HG02610 (cell line): ENCODE data around the gene ERC2.
"Not testable (repeated sequence)": the region's sequence is repeated elsewhere in the genome, so short reads cannot be mapped to it uniquely, and the experiment has no call there.

Source experiments
- ATAC-seq: cut with Tn5 transposase; IDR thresholded peaks from one replicate; pipeline ENCODE4 v1.9.1; 2021; ENCODE audit warnings: mild to moderate bottlenecking, moderate library complexity; ENCODE audit not compliant: unreplicated experiment

ERC2 gene

DNA sequence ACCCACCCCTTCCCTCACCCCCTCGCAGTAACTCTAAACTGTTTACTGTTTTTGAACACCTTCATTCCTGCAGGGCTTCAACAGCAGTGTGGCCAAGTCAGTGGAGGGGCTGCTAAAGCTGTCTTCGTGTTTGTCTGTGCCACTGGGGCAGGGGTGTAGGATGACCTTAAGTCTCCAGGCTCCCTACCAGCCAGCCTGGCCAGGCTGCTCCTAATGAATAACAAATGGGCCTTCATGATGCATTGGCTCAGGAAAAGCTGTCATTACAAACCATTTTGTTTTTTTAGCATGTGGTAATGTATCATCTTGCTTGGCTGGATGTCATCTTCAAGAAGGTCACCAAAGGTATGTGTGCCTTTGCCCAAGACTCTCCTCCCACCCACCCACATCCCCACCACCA lies 609.0 kb downstream of the ERC2 start:
- no peak for ATAC-seq

- ATAC-seq, result no peak
Measured at GRCh38 chr3:55858727-55859126, 609.5 kb downstream of the ERC2 start.

- no peak for ATAC-seq
Measured at GRCh38 chr3:55858302-55858701, 610.0 kb downstream of the ERC2 start.

DNA sequence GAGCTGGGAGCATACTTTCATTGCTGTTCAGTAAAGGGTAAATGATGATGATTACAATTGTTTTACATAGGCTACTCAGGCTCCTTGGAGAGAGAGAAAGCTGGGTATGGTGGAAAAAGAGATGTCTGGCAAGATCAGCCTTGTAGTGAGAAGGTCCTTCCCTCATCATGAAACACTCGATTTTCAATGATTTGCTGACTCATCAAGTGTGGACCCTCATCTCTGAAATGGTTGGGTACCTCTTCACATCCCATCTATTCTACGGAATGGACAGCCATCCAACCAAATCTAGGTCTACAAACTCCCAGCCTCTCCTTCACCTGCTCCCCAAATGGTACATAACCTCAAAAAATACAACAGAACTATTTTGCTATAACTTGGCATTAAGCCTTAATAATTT lies 610.6 kb downstream of the ERC2 start:
- ATAC-seq, result no peak

DNA sequence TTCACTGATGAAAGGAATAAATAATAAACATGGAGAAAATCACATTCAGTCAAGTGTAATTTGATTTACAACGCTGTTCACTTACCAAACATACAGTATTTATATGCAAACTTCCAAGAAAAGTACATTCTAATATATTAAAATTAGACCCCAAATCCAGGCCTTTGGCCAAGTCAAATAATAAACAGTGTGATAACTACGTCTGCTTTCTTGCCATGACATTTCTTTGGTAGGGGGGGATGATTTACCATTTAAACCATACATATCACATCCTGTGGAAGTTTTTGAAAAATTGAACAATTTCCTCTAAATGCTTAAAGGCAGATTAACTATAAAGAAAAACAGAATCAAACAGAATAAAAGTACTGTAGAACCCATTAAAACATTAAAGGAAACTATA lies 613.0 kb downstream of the ERC2 start:
- no peak for ATAC-seq

DNA sequence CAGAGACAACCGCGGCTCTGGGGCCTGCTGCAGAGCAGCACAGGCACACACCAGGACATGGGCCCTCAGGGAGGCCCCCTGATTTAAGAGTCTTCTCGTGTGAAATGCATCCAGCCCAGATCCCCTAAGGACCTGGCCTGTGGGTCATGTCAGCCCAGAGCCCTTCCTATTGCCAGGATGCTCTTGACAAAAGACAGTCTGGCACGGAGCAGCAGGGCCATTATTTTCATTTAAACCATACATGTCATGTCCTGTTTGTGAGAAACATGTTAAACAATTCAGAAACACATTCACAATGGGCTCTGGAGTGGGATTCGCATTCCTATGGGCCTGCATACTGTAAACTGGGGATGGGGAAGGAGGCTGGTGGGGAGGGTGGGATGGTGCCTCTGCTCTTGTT lies 613.8 kb downstream of the ERC2 start:
- ATAC-seq, result no peak

GRCh38 chr3:55852326-55852725 lies 615.9 kb downstream of the ERC2 start:
- no peak for ATAC-seq

DNA sequence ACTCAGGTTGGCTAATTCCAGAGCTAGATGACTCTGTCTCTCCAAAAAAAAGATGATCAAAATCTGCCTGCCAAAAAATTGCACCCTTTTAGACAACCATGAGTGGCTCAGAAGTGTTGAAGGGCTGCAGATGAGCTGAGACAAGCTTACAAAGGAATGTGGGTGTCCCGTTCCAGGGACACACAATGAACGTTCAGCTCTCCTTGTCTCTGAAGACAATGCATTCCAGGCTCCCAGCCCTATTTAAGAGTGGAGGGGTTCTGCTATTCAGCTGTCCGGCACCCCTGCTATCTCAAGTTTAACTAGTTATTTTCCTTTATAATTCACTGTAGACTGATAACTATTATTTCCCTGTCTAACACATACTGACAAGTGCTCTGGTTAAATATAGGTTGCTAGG lies 626.1 kb downstream of the ERC2 start:
- ATAC-seq, result no peak

DNA sequence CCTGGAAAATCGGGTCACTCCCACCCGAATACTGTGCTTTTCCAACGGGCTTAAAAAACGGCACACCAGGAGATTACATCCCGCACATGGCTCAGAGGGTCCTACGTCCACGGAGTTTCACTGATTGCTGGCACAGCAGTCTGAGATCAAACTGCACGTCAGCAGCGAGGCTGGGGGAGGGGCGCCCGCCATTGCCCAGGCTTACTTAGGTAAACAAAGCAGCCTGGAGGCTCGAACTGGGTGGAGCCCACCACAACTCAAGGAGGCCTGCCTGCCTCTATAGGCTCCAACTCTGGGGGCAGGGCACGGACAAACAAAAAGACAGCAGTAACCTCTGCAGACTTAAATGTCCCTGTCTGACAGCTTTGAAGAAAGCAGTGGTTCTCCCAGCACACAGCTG lies 636.4 kb downstream of the ERC2 start:
- not testable (repeated sequence) for ATAC-seq

GRCh38 chr3:55828712-55829111 lies 639.6 kb downstream of the ERC2 start:
- no peak for ATAC-seq

DNA sequence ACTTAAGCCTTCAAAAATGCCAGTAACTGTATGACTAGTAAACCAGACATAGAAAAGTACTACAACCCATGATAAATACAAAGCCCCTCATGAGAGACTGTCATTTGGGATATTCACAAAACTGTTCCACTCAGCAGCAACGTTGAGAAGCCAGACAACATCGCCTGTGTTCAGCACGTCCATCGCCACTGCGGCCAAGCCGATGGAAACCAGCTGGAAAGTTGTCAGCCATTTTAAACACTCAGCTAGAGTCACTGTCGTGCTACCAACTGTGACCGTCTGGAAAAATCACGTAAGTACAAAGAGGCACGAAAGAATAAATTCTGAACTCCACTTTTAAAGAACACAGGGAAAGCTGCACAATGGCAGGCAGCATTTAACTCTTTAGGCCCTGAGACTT lies 640.5 kb downstream of the ERC2 start:
- ATAC-seq, result no peak

DNA sequence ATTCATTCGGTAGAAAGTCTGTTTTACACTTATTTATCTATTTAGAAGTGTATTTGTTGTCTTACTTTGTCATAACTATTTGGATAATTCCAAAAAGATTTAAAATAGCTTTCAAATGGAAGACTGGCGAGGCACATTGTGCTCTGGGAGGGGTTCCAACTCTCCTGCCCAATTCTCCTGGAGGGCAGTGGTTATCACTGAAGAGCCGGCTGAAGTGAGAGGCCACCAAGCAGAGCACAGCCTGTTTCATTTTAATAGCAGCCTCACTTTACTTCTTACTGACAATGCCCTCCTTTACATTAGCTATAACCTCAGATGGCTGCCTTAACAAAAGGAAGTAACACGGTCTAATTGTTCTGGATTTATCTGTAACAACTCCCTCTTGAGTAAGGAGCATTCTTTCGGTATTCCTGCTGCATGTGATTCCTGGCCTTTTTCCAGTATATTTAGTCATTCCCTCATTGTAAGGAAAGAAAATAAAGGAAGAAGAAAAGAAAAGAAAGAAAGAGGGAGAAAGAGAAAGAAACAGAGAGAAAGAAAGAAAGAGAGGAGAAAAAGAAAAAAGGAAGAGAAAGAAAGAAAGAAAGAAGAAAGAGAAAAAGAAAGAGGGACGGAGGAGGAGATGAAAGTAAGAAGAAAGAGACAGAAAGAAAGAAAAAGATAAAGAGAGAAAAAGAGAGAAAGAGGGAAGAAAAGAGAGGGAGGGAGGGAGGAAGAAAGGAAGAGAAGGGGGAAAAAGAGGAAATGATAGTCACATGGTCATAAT lies 641.4 kb downstream of the ERC2 start:
- ATAC-seq, result no peak

- no peak for ATAC-seq
Measured at GRCh38 chr3:55826097-55826496, 642.2 kb downstream of the ERC2 start.

DNA sequence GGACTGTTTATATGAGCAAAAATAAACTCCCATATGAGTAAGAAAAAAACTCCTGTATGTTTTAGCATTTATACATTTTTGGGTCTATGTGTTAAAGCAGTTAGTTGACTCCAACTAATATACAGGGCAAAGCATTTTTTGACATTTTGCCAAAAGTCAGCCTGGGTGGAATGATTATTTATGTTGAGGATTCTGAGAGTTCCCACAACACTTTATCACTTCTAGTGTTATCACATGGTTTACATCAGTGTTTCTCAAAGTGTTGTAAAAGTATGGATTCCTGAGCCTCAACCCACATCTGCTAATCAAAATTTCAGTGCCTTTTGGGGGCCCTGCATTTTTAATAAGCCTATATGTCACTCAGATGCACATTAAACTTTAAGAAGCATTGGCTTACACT lies 643.9 kb downstream of the ERC2 start:
- ATAC-seq, result no peak

DNA sequence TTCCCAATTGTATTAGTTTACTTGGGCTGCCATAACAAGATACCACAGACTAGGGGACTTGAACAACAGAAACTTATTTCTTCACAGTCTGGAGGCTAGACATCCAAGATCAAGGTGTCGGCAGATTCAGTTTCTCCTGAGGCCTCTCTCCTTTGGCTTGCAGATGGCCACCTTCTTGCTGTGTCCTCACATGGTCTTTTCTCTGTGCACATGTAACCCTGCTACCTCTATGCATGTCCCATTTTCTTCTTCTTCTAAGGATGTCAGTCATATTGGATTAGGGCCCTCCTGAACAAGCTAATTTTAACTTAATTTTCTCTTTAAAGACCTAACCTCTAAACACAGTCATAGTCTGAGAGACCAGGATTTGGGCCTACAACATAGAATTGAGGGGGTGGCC lies 644.4 kb downstream of the ERC2 start:
- ATAC-seq, result no peak

GRCh38 chr3:55823001-55823400 lies 645.3 kb downstream of the ERC2 start:
- ATAC-seq, result no peak

- no peak for ATAC-seq
Measured at GRCh38 chr3:55819005-55819404, 649.3 kb downstream of the ERC2 start.

GRCh38 chr3:55818485-55818884 lies 649.8 kb downstream of the ERC2 start:
- ATAC-seq, result no peak

GRCh38 chr3:55816794-55817576 lies 651.3 kb downstream of the ERC2 start:
- no peak for ATAC-seq

DNA sequence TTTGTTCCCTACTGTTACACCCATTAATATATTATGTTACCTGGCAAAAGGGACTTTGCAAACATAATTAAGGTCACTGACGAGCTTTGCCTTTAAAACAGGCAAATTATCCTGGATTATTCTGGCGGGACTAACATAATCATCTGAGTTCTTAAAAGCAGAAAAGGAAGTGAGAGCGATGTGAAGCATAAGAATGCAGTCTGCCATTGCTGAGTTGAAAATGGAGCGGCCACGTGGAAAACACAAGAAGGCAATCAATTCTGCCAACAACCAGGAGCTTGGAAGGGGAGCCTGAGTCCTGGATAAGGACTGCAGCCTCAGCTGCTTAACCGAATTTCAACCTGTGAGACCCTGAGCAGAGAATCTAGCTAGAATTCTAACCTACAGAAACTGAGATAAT lies 653.0 kb downstream of the ERC2 start:
- ATAC-seq, result no peak

- no peak for ATAC-seq
Measured at GRCh38 chr3:55813268-55814097, 654.8 kb downstream of the ERC2 start.
